ENCODE results near the gene HSPD1. TPM values are rescaled to one million over a fixed set of nuclear protein-coding genes. Genes with fewer than 3 reads are reported as not detected.

The HSPD1 gene
- 100 to 1,000 TPM; 112 to 637 (median 311) TPM for polyA plus RNA-seq
- long read RNA-seq, donor 1 = 0 reads
- long read RNA-seq, donor 2, transcript HSPD1-210 (3 exons, 714 nt) = minor isoform, 15 of 322 reads
- long read RNA-seq, donor 2, transcript HSPD1-202 (12 exons, 2,455 nt) = major isoform, 44 of 322 reads
- long read RNA-seq, donor 2, transcript HSPD1-211 (4 exons, 853 nt) = minor isoform, 5 of 322 reads
- long read RNA-seq, donor 2, partial matches to known transcripts = 257 of 322 reads
- long read RNA-seq, donor 2, other reads (novel, unspliced or antisense) = 0 of 322 reads
- long read RNA-seq, donor 3, transcript HSPD1-210 (3 exons, 714 nt) = minor isoform, 8 of 553 reads
- long read RNA-seq, donor 3, transcript HSPD1-202 (12 exons, 2,455 nt) = major isoform, 29 of 553 reads
- long read RNA-seq, donor 3, partial matches to known transcripts = 510 of 553 reads
- long read RNA-seq, donor 3, other reads (novel, unspliced or antisense) = 0 of 553 reads
- long read RNA-seq, donor 4, partial matches to known transcripts = 10 of 14 reads
- long read RNA-seq, donor 4, other reads (novel, unspliced or antisense) = 0 of 14 reads
- long read RNA-seq, donor 5, transcript HSPD1-202 (12 exons, 2,455 nt) = major isoform, 11 of 598 reads
- long read RNA-seq, donor 5, partial matches to known transcripts = 455 of 598 reads
- long read RNA-seq, donor 5, other reads (novel, unspliced or antisense) = 122 of 598 reads
- long read RNA-seq, donor 6, transcript HSPD1-213 (4 exons, 648 nt) = minor isoform, 5 of 1,041 reads
- long read RNA-seq, donor 6, transcript HSPD1-210 (3 exons, 714 nt) = minor isoform, 16 of 1,041 reads
- long read RNA-seq, donor 6, transcript HSPD1-202 (12 exons, 2,455 nt) = major isoform, 62 of 1,041 reads
- long read RNA-seq, donor 6, partial matches to known transcripts = 658 of 1,041 reads
- long read RNA-seq, donor 6, other reads (novel, unspliced or antisense) = 296 of 1,041 reads
- long read RNA-seq, donor 7 = 0 reads
- long read RNA-seq, donor 8, partial matches to known transcripts = 36 of 62 reads
- long read RNA-seq, donor 8, other reads (novel, unspliced or antisense) = 24 of 62 reads
- long read RNA-seq, donor 9, transcript HSPD1-202 (12 exons, 2,455 nt) = major isoform, 11 of 113 reads
- long read RNA-seq, donor 9, transcript HSPD1-210 (3 exons, 714 nt) = minor isoform, 6 of 113 reads
- long read RNA-seq, donor 9, partial matches to known transcripts = 92 of 113 reads
- long read RNA-seq, donor 9, other reads (novel, unspliced or antisense) = 0 of 113 reads
- long read RNA-seq, donor 10, transcript HSPD1-202 (12 exons, 2,455 nt) = major isoform, 49 of 447 reads
- long read RNA-seq, donor 10, transcript HSPD1-213 (4 exons, 648 nt) = minor isoform, 5 of 447 reads
- long read RNA-seq, donor 10, transcript HSPD1-210 (3 exons, 714 nt) = minor isoform, 38 of 447 reads
- long read RNA-seq, donor 10, transcript HSPD1-211 (4 exons, 853 nt) = minor isoform, 6 of 447 reads
- long read RNA-seq, donor 10, partial matches to known transcripts = 347 of 447 reads
- long read RNA-seq, donor 10, other reads (novel, unspliced or antisense) = 0 of 447 reads

DNA sequence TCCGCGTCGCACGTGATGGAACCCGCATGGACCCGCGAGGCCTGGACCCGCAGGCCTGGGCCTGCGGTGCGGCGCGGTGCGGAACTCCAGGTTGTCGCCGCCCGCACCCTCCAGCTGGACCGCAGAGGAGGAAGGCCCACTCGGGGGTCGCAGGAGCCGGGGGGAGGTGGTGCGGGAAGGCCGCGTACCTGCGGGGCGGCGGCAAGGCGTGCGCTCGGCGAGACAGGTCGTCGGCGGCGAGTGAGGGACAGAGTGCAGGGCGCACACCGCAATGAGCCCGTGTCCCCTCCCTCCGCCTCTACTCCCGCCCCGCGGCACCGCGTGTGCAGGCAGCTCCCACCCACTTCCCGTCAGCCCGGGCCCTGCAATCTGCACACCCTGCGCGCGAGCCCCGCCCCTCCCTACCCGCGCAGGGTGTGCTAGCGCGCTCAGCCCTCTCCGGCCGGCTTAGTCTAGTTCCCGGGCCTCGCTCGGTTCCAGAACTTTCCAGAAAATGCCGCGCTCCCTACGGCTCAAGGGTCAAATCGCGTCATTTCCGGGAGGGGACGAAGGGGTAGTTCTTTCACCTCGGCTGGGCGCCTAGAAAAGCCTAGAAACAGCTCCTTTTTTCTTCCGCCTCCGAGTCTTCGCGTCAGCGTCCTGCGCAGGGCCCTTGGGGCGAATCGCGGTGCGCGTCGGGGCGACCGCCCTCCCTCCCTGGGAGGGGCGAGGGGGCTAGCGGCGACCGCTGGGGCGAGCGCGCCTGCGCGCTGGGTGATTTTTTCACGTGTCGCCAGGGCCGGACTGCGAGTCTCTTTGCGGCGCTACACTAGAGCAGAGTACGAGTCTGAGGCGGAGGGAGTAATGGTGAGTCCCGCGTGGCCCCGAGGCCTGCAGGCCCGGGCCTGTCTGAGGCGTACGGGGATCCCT lies at the start of gene HSPD1, which contains the start of gene HSPE1:
HSPD1 (minus strand) TSS at position 247 of the 909 bp plus-strand sequence. CDS start 992 bp downstream, outside the sequence.
HSPE1 (plus strand) TSS at position 786 of the 909 bp plus-strand sequence; CDS start at position 844, 58 bp downstream.
- H3K36me3 ChIP-seq (ENCODE audit: control insufficient read depth in 3 of 3, insufficient read depth in 2 of 3, low read depth in 1 of 3, low read length in 3 of 3) = peaks cover 2 to 26% (median 4%) of the 10 kb centered on the region in 3 donors
- no peak for FAIRE-seq
- H3K4me1 ChIP-seq (ENCODE audit: control insufficient read depth in 3 of 3, insufficient read depth in 2 of 3, low read depth in 1 of 3, low read length in 2 of 3) = peaks cover 7 to 18% (median 16%) of the 10 kb centered on the region in 3 donors

DNA sequence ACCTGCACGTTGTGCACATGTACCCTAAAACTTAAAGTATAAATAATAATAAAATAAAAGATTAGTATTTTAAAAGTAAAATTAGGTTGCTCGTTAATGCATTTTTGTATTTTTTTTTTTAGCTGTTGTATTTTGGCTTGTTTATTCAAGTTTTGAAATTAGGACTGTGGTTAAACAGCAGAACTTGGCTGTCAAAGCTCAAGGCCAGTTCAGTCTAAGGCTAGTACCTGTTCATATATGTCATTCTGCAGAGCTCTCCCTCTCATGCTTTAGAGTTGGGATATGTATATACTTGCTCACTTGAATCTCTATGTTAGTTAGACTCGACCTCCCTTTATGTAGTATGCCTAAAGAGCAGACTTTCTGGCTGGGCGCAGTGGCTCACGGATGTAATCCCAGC lies 48.9 kb upstream of the HSPD1 start:
- Histone ChIP-seq H3K9me3 (ENCODE audit: control insufficient read depth in 2 of 2, insufficient read depth in 1 of 2, low read depth in 1 of 2, low read length in 1 of 2) (no peaks in the 10 kb centered on the region), H3K4me1 (ENCODE audit: control insufficient read depth in 3 of 3, insufficient read depth in 2 of 3, low read depth in 1 of 3, low read length in 2 of 3) (no peaks in the 10 kb centered on the region), H3K36me3 (ENCODE audit: control insufficient read depth in 3 of 3, insufficient read depth in 2 of 3, low read depth in 1 of 3, low read length in 3 of 3) (peaks cover 5 to 30% (median 5%) of the 10 kb centered on the region in 3 donors), H3K27me3 (ENCODE audit: control insufficient read depth in 3 of 3, insufficient read depth in 3 of 3, low read length in 3 of 3) (no peaks in the 10 kb centered on the region), H3K27ac (ENCODE audit: low read depth in 1 of 3, low read length in 2 of 3) (no peak overlapping the region), H3K4me3 (ENCODE audit: low read depth in 1 of 3, low read length in 3 of 3) (no peak overlapping the region)
- 91 to 93% (median 92%) methylated on average over 5 of the region's 5 CpGs for WGBS, 3 donors
- no peak for DNase-seq
- no peak for FAIRE-seq

More for the DNA sequence above, at the start of gene HSPD1, which contains the start of gene HSPE1:
- no peaks in the 10 kb centered on the region for H3K27me3 ChIP-seq (ENCODE audit: control insufficient read depth in 3 of 3, insufficient read depth in 3 of 3, low read length in 3 of 3)
- H3K4me3 ChIP-seq (ENCODE audit: low read depth in 1 of 3, low read length in 3 of 3) = peak within 1 kb of the TSS; percentile 77 to 82 (median 81)
- DNase-seq = peak; percentile 100
- no peaks in the 10 kb centered on the region for H3K9me3 ChIP-seq (ENCODE audit: control insufficient read depth in 2 of 2, insufficient read depth in 1 of 2, low read depth in 1 of 2, low read length in 1 of 2)
- peak within 1 kb of the TSS; percentile 89 to 97 (median 93) for H3K27ac ChIP-seq (ENCODE audit: low read depth in 1 of 3, low read length in 2 of 3)
- WGBS, 3 donors = 0% methylated on average over 78 to 104 of the region's 104 CpGs

DNA sequence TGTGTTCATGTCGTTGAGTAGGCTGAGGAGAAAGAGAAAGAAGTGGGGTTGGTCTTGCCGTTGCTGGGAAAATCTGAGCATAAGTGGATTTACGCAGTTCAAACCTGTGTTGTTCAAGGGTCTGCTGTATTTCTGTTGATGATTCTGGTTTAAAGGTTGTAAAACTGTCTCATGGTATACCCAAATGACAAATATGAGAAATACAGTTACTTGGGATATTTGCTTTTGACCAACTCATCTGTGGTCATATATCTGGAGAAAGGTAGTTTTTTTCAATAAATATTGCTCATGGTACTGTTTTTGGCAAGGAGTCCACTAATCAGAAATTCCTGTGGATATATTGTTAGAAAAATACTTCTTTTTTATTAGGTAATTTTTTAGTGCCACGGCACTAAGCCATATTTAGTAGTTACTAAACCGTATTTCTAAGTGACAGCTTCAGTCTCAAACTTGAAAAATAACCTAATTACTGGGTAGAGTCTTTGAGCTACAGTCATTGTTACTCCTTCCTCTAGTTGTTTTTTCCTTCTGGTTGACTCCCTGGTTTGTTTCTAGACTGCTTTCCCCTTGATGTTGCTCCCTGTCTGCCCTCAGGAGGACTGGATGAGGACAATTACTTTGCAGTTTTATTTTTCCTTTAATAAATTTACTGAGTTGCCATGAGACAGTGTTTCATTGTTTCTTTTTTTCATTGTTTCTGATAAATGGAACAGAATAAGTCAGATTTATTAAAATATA lies 47.7 kb upstream of the HSPD1 start:
- FAIRE-seq = no peak
- Histone ChIP-seq H3K27me3 (ENCODE audit: control insufficient read depth in 3 of 3, insufficient read depth in 3 of 3, low read length in 3 of 3) (no peaks in the 10 kb centered on the region), H3K27ac (ENCODE audit: low read depth in 1 of 3, low read length in 2 of 3) (no peak overlapping the region), H3K4me3 (ENCODE audit: low read depth in 1 of 3, low read length in 3 of 3) (no peak overlapping the region), H3K36me3 (ENCODE audit: control insufficient read depth in 3 of 3, insufficient read depth in 2 of 3, low read depth in 1 of 3, low read length in 3 of 3) (peaks cover 5 to 29% (median 8%) of the 10 kb centered on the region in 3 donors), H3K4me1 (ENCODE audit: control insufficient read depth in 3 of 3, insufficient read depth in 2 of 3, low read depth in 1 of 3, low read length in 2 of 3) (no peaks in the 10 kb centered on the region), H3K9me3 (ENCODE audit: control insufficient read depth in 2 of 2, insufficient read depth in 1 of 2, low read depth in 1 of 2, low read length in 1 of 2) (no peaks in the 10 kb centered on the region)
- no peak for DNase-seq
- WGBS, 3 donors = 88 to 97% (median 88%) methylated on average over 5 of the region's 5 CpGs

DNA sequence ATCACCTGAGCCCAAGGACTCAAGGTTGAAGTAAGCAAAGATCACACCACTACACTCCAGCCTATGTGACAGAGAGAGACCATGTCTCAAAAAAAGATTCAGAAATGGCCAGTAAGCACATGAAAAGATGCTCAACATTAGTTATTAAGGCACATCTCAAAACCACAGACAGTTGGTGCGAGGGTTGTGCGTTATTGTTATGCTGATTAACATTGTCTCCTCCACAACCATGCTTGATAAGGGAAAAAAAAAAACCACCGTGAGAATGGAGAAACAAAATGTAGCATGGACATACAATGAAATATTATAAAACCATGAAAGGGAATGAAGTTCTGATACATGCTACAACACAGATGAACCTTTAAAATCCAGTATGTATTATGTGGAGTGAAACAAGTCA lies 43.6 kb upstream of the HSPD1 start:
- no peak for FAIRE-seq
- H3K4me3 ChIP-seq (ENCODE audit: low read depth in 1 of 3, low read length in 3 of 3) = no peak overlapping the region
- H3K27me3 ChIP-seq (ENCODE audit: control insufficient read depth in 3 of 3, insufficient read depth in 3 of 3, low read length in 3 of 3) = no peaks in the 10 kb centered on the region
- no peaks in the 10 kb centered on the region for H3K4me1 ChIP-seq (ENCODE audit: control insufficient read depth in 3 of 3, insufficient read depth in 2 of 3, low read depth in 1 of 3, low read length in 2 of 3)
- H3K9me3 ChIP-seq (ENCODE audit: control insufficient read depth in 2 of 2, insufficient read depth in 1 of 2, low read depth in 1 of 2, low read length in 1 of 2) = no peaks in the 10 kb centered on the region
- no peak overlapping the region for H3K27ac ChIP-seq (ENCODE audit: low read depth in 1 of 3, low read length in 2 of 3)
- H3K36me3 ChIP-seq (ENCODE audit: control insufficient read depth in 3 of 3, insufficient read depth in 2 of 3, low read depth in 1 of 3, low read length in 3 of 3) = peaks cover 3 to 30% (median 8%) of the 10 kb centered on the region in 3 donors
- DNase-seq = no peak
- 95 to 99% (median 98%) methylated on average over 3 of the region's 3 CpGs for WGBS, 3 donors

DNA sequence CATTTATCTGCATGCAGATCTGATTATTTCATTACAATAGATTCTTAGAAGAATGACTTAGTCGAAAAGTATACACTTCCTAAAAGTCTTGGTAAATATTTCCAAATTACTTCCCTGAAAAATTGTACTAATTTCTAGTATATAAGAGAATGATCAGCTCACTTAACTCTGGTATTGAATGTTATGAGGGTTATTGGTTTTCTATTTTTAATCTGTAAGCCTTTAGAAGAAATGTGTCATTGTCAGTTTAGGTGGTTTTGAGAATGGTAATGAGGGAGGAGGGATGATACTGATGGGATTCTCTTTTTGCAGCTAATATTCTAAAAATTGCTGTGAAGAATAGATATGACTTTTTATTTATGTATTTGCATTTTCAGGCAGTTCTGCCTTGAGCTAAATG lies 40.1 kb upstream of the HSPD1 start:
- no peaks in the 10 kb centered on the region for H3K4me1 ChIP-seq (ENCODE audit: control insufficient read depth in 3 of 3, insufficient read depth in 2 of 3, low read depth in 1 of 3, low read length in 2 of 3)
- H3K4me3 ChIP-seq (ENCODE audit: low read depth in 1 of 3, low read length in 3 of 3) = no peak overlapping the region
- no peaks in the 10 kb centered on the region for H3K9me3 ChIP-seq (ENCODE audit: control insufficient read depth in 2 of 2, insufficient read depth in 1 of 2, low read depth in 1 of 2, low read length in 1 of 2)
- H3K27me3 ChIP-seq (ENCODE audit: control insufficient read depth in 3 of 3, insufficient read depth in 3 of 3, low read length in 3 of 3) = no peaks in the 10 kb centered on the region
- FAIRE-seq (no peak), DNase-seq (no peak)
- no peak overlapping the region for H3K27ac ChIP-seq (ENCODE audit: low read depth in 1 of 3, low read length in 2 of 3)
- WGBS, 3 donors = 76 to 84% (median 81%) methylated on average over 1 of the region's 1 CpG
- peaks cover 3 to 41% (median 10%) of the 10 kb centered on the region in 3 donors for H3K36me3 ChIP-seq (ENCODE audit: control insufficient read depth in 3 of 3, insufficient read depth in 2 of 3, low read depth in 1 of 3, low read length in 3 of 3)

DNA sequence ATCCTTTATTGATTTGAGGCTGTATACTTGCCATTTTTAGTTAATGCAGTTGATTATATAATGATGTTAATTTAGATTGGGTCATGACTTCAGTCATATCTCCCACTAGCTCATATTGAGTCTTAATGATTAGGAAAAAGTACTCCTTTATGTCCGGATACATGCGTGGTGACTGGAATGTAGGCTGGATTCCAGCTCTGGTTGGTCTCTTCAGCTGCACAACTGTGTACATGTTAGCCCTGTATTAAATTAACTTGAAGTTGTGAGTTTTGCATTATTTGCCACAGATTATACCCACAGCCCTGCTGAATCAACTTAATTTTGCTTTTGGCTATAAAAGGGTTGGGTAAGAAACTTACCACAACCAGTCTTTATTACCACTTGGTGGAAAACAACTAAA lies 38.8 kb upstream of the HSPD1 start:
- 30 to 52% (median 44%) methylated on average over 2 of the region's 2 CpGs for whole genome bisulfite sequencing, 3 donors
- no peaks in the 10 kb centered on the region for H3K4me1 ChIP-seq (ENCODE audit: control insufficient read depth in 3 of 3, insufficient read depth in 2 of 3, low read depth in 1 of 3, low read length in 2 of 3)
- FAIRE-seq = no peak
- no peaks in the 10 kb centered on the region for H3K9me3 ChIP-seq (ENCODE audit: control insufficient read depth in 2 of 2, insufficient read depth in 1 of 2, low read depth in 1 of 2, low read length in 1 of 2)
- no peak overlapping the region for H3K27ac ChIP-seq (ENCODE audit: low read depth in 1 of 3, low read length in 2 of 3)
- no peaks in the 10 kb centered on the region for H3K27me3 ChIP-seq (ENCODE audit: control insufficient read depth in 3 of 3, insufficient read depth in 3 of 3, low read length in 3 of 3)
- H3K36me3 ChIP-seq (ENCODE audit: control insufficient read depth in 3 of 3, insufficient read depth in 2 of 3, low read depth in 1 of 3, low read length in 3 of 3) = peaks cover 3 to 34% (median 10%) of the 10 kb centered on the region in 3 donors
- no peak for DNase-seq
- H3K4me3 ChIP-seq (ENCODE audit: low read depth in 1 of 3, low read length in 3 of 3) = no peak overlapping the region

All from small intestine (tissue), 16 donors.